ENCODE data around the gene LILRB4. TPM values are rescaled to one million over a fixed set of nuclear protein-coding genes. Genes with fewer than 3 reads are reported as not detected.
"Not testable (repeated sequence)": the region's sequence is repeated elsewhere in the genome, so short reads cannot be mapped to it uniquely, and the experiment has no call there.

The LILRB4 gene
- total and polyA plus RNA-seq, 3 experiments from 2014 or later = 0.44 to 0.69 TPM; not detected in 1

GRCh38 chr19:54670576-54671357 lies 8.0 kb downstream of the LILRB4 start:
- Mint-ChIP-seq H3K27ac (no peak overlapping the region), H3K4me3 (no peak overlapping the region), H3K27me3 (peaks cover 8 to 20% of the 10 kb centered on the region in 2 donors), H3K9me3 (peaks cover 6 to 31% (median 16%) of the 10 kb centered on the region in 5 donors), H3K4me1 (no peaks in the 10 kb centered on the region), H3K36me3 (peaks cover 0 to 1% (median 0%) of the 10 kb centered on the region in 3 donors)
- ChIA-PET CTCF (no interaction called here), POLR2A (no interaction called here)
- H3K9me3 ChIP-seq (ENCODE audit: low read length) = peaks cover 6% of the 10 kb centered on the region
- H3K27ac ChIP-seq (ENCODE audit: low read depth, low read length) = no peak overlapping the region
- no peak for DNase-seq
- H3K36me3 ChIP-seq (ENCODE audit: insufficient read depth, low read length) = no peaks in the 10 kb centered on the region
- no peak overlapping the region for H3K4me3 ChIP-seq (ENCODE audit: low read length)
- no peaks in the 10 kb centered on the region for H3K27me3 ChIP-seq (ENCODE audit: insufficient read depth, low read length, poor library complexity, severe bottlenecking)
- H3K4me1 ChIP-seq (ENCODE audit: insufficient read depth, low read length) = no peaks in the 10 kb centered on the region

GRCh38 chr19:54673222-54673621 lies 10.4 kb downstream of the LILRB4 start:
- ChIA-PET CTCF (interaction anchor here (1.2 to 1.5 kb wide), 3 partner anchors 9 to 34 kb away, joined by 3 to 5 read pairs (median 4); no protein-coding TSS in a partner anchor), POLR2A (no interaction called here)
- Histone ChIP-seq H3K4me3 (ENCODE audit: low read length) (no peak overlapping the region), H3K9me3 (ENCODE audit: low read length) (peaks cover 6% of the 10 kb centered on the region), H3K27ac (ENCODE audit: low read depth, low read length) (no peak overlapping the region), H3K27me3 (ENCODE audit: insufficient read depth, low read length, poor library complexity, severe bottlenecking) (no peaks in the 10 kb centered on the region), H3K4me1 (ENCODE audit: insufficient read depth, low read length) (no peaks in the 10 kb centered on the region), H3K36me3 (ENCODE audit: insufficient read depth, low read length) (no peaks in the 10 kb centered on the region)
- peaks cover 2 to 17% (median 8%) of the 10 kb centered on the region in 5 donors for H3K9me3 Mint-ChIP-seq
- no peak overlapping the region for H3K4me3 Mint-ChIP-seq
- H3K4me1 Mint-ChIP-seq = no peaks in the 10 kb centered on the region
- DNase-seq = no peak
- H3K36me3 Mint-ChIP-seq = peaks cover 0 to 1% (median 0%) of the 10 kb centered on the region in 3 donors
- no peak overlapping the region for H3K27ac Mint-ChIP-seq
- H3K27me3 Mint-ChIP-seq = peaks cover 9 to 23% of the 10 kb centered on the region in 2 donors

- H3K4me3 Mint-ChIP-seq = no peak overlapping the region
- H3K9me3 Mint-ChIP-seq = peaks cover 0 to 9% (median 2%) of the 10 kb centered on the region in 5 donors
- Histone ChIP-seq H3K27ac (ENCODE audit: low read depth, low read length) (no peak overlapping the region), H3K4me3 (ENCODE audit: low read length) (no peak overlapping the region), H3K4me1 (ENCODE audit: insufficient read depth, low read length) (no peaks in the 10 kb centered on the region), H3K9me3 (ENCODE audit: low read length) (peaks cover under 1% of the 10 kb centered on the region), H3K36me3 (ENCODE audit: insufficient read depth, low read length) (no peaks in the 10 kb centered on the region), H3K27me3 (ENCODE audit: insufficient read depth, low read length, poor library complexity, severe bottlenecking) (no peaks in the 10 kb centered on the region)
- ChIA-PET CTCF (interaction anchor here (0.8 to 2.3 kb wide), 5 partner anchors 10 to 195 kb away, joined by 3 to 11 read pairs (median 4); no protein-coding TSS in a partner anchor), POLR2A (no interaction called here)
- no peak for DNase-seq
- H3K36me3 Mint-ChIP-seq = peaks cover 0 to 1% (median 0%) of the 10 kb centered on the region in 3 donors
- no peaks in the 10 kb centered on the region for H3K4me1 Mint-ChIP-seq
- H3K27ac Mint-ChIP-seq = no peak overlapping the region
- H3K27me3 Mint-ChIP-seq = peaks cover 9 to 26% of the 10 kb centered on the region in 2 donors
Observed at GRCh38 chr19:54674021-54674617, 11.3 kb downstream of the LILRB4 start.

- H3K27ac ChIP-seq (ENCODE audit: low read depth, low read length); H3K9me3 Mint-ChIP-seq; H3K4me1 Mint-ChIP-seq; POLR2A ChIA-PET; H3K4me3 ChIP-seq (ENCODE audit: low read length); H3K27ac Mint-ChIP-seq; H3K27me3 ChIP-seq (ENCODE audit: insufficient read depth, low read length, poor library complexity, severe bottlenecking); H3K9me3 ChIP-seq (ENCODE audit: low read length); H3K36me3 ChIP-seq (ENCODE audit: insufficient read depth, low read length); H3K4me1 ChIP-seq (ENCODE audit: insufficient read depth, low read length); H3K4me3 Mint-ChIP-seq; H3K36me3 Mint-ChIP-seq: not testable (repeated sequence)
- DNase-seq = peak in 1 of 5 donors; percentile 16
- CTCF ChIA-PET = interaction anchor here (1.2 to 2.3 kb wide), 2 partner anchors 8 to 827 kb away, joined by 3 to 11 read pairs; no protein-coding TSS in a partner anchor
- peaks cover 9 to 15% of the 10 kb centered on the region in 2 donors for H3K27me3 Mint-ChIP-seq
Observed at GRCh38 chr19:54676210-54676834, 13.5 kb downstream of the LILRB4 start.

- no peaks in the 10 kb centered on the region for H3K36me3 ChIP-seq (ENCODE audit: insufficient read depth, low read length)
- no peaks in the 10 kb centered on the region for H3K36me3 Mint-ChIP-seq
- DNase-seq = no peak
- H3K4me3 ChIP-seq (ENCODE audit: low read length) = no peak overlapping the region
- no peaks in the 10 kb centered on the region for H3K9me3 Mint-ChIP-seq
- H3K4me3 Mint-ChIP-seq = no peak overlapping the region
- peaks cover 7 to 9% of the 10 kb centered on the region in 2 donors for H3K27me3 Mint-ChIP-seq
- no peak overlapping the region for H3K27ac ChIP-seq (ENCODE audit: low read depth, low read length)
- ChIA-PET CTCF (interaction anchor here (1.1 to 1.2 kb wide), 2 partner anchors 199 to 826 kb away, joined by 3 read pairs; no protein-coding TSS in a partner anchor), POLR2A (no interaction called here)
- H3K4me1 Mint-ChIP-seq = no peaks in the 10 kb centered on the region
- no peaks in the 10 kb centered on the region for H3K9me3 ChIP-seq (ENCODE audit: low read length)
- H3K27ac Mint-ChIP-seq = no peak overlapping the region
- no peaks in the 10 kb centered on the region for H3K4me1 ChIP-seq (ENCODE audit: insufficient read depth, low read length)
- no peaks in the 10 kb centered on the region for H3K27me3 ChIP-seq (ENCODE audit: insufficient read depth, low read length, poor library complexity, severe bottlenecking)
Observed at GRCh38 chr19:54677217-54677616, 14.4 kb downstream of the LILRB4 start.

GRCh38 chr19:54681596-54681995 lies 18.8 kb downstream of the LILRB4 start:
- H3K27me3 ChIP-seq (ENCODE audit: insufficient read depth, low read length, poor library complexity, severe bottlenecking); POLR2A ChIA-PET; H3K4me1 ChIP-seq (ENCODE audit: insufficient read depth, low read length); H3K4me3 Mint-ChIP-seq; CTCF ChIA-PET; H3K27ac Mint-ChIP-seq; DNase-seq; H3K36me3 ChIP-seq (ENCODE audit: insufficient read depth, low read length); H3K9me3 ChIP-seq (ENCODE audit: low read length); H3K36me3 Mint-ChIP-seq; H3K4me1 Mint-ChIP-seq; H3K27ac ChIP-seq (ENCODE audit: low read depth, low read length); H3K4me3 ChIP-seq (ENCODE audit: low read length); H3K9me3 Mint-ChIP-seq: not testable (repeated sequence)
- H3K27me3 Mint-ChIP-seq = peaks cover 4 to 19% of the 10 kb centered on the region in 2 donors

GRCh38 chr19:54682306-54682856 lies 19.6 kb downstream of the LILRB4 start:
- Histone ChIP-seq H3K36me3 (ENCODE audit: insufficient read depth, low read length) (no peaks in the 10 kb centered on the region), H3K4me1 (ENCODE audit: insufficient read depth, low read length) (no peaks in the 10 kb centered on the region), H3K4me3 (ENCODE audit: low read length) (no peak overlapping the region), H3K27ac (ENCODE audit: low read depth, low read length) (no peak overlapping the region), H3K27me3 (ENCODE audit: insufficient read depth, low read length, poor library complexity, severe bottlenecking) (no peaks in the 10 kb centered on the region), H3K9me3 (ENCODE audit: low read length) (no peaks in the 10 kb centered on the region)
- no peak for DNase-seq
- Mint-ChIP-seq H3K4me1 (no peaks in the 10 kb centered on the region), H3K9me3 (no peaks in the 10 kb centered on the region), H3K36me3 (no peaks in the 10 kb centered on the region), H3K27me3 (peaks cover 6 to 26% of the 10 kb centered on the region in 2 donors), H3K27ac (no peak overlapping the region), H3K4me3 (no peak overlapping the region)
- CTCF ChIA-PET = interaction anchor here (1.4 kb wide), 1 partner anchor 10 kb away, joined by 5 read pairs; no protein-coding TSS in a partner anchor
- POLR2A ChIA-PET = no interaction called here

Measured in CD8-positive, alpha-beta memory T cell (primary cell).